GM12878 (cell line): ENCODE data around the gene TGM5. TPM values are rescaled to one million over a fixed set of nuclear protein-coding genes. Genes with fewer than 3 reads are reported as not detected.

Source experiments
- ATAC-seq: fragments of 200-7000 bp; cut with Tn5 transposase; 3 replicates; pipeline ENCODE4 v1.9.1; 2020; ENCODE audit warnings: mild to moderate bottlenecking, moderate library complexity
- BruUV-seq: library from RNA; stranded (reverse); fragments of 400-500 nt; replicated peaks from 2 replicates; lab custom pipeline; 2021; lab: Mats Ljungman, UMichigan
- CTCF ChIA-PET: fragments of 300-600 bp; sonication (Branson Sonifier 250); formaldehyde crosslinking; extraction: SDS; loops from one replicate; lab custom pipeline; 2021; ENCODE audit warnings: inconsistent platforms; lab: Yijun Ruan, JAX
- POLR2A ChIA-PET: fragments of 350-600 bp; formaldehyde crosslinking; extraction: SDS; loops from one replicate; lab custom pipeline; 2021; ENCODE audit warnings: inconsistent platforms; lab: Charles Lee
- RAD21 ChIA-PET: fragments of 300-600 bp; sonication (Branson Sonifier 250); formaldehyde crosslinking; loops from one replicate; lab custom pipeline; 2023; ENCODE audit warnings: antibody characterized with exemption; ENCODE audit not compliant: unreplicated experiment; lab: Charles Lee
- SMC1A ChIA-PET: fragments of 300-600 bp; sonication (Branson Sonifier 250); formaldehyde crosslinking; loops from one replicate; lab custom pipeline; 2023; ENCODE audit not compliant: unreplicated experiment, uncharacterized antibody; lab: Charles Lee
- DNase-seq: peaks from one replicate; pipeline ENCODE4 v3.0.0-alpha.2; 2011; ENCODE audit warnings: low read depth, low spot score
- FAIRE-seq: peaks from 3 replicates; lab custom pipeline; 2011; peaks lifted over from hg19 to GRCh38; lab: Jason Lieb, UNC
- H2AFZ ChIP-seq: 2 replicates; pipeline ENCODE4 v1.6.0; 2011; ENCODE audit warnings: low read depth, low read length, control low read depth; ENCODE audit not compliant: control insufficient read depth
- H3K27ac ChIP-seq: 2 replicates; pipeline ENCODE4 v1.5.1; 2011; ENCODE audit warnings: control low read depth; ENCODE audit not compliant: control insufficient read depth, insufficient read depth
- H3K27me3 ChIP-seq, 2 experiments: replicated peaks in 1 of 2; 2 replicates each; pipeline versions ENCODE4 v1.6.0 to v1.6.1; 2011; ENCODE audit warnings: low read length in 1 of 2; ENCODE audit not compliant: control insufficient read depth in 2 of 2, insufficient read depth in 2 of 2
- H3K36me3 ChIP-seq, 2 experiments: 2 replicates each; pipeline ENCODE4 v1.5.1; 2011; ENCODE audit warnings: low read length in 1 of 2; ENCODE audit not compliant: control insufficient read depth in 2 of 2, insufficient read depth in 2 of 2
- H3K4me1 ChIP-seq: 2 replicates; pipeline ENCODE4 v1.6.1; 2011; ENCODE audit warnings: mild to moderate bottlenecking, low read length, moderate library complexity, mixed read lengths; ENCODE audit not compliant: control insufficient read depth, insufficient read depth
- H3K4me2 ChIP-seq: 2 replicates; pipeline ENCODE4 v1.6.0; 2011; ENCODE audit warnings: control low read depth; ENCODE audit not compliant: control insufficient read depth, insufficient read depth
- H3K4me3 ChIP-seq: fragments of 200-600 bp; sonication (generic); 2 replicates; pipeline ENCODE4 v1.5.1; 2016
- H3K79me2 ChIP-seq: 2 replicates; pipeline ENCODE4 v1.6.0; 2011; ENCODE audit warnings: low read length; ENCODE audit not compliant: control insufficient read depth, insufficient read depth
- H3K9ac ChIP-seq: 2 replicates; pipeline ENCODE4 v1.8.0; 2011; ENCODE audit warnings: low read length, control low read depth, mixed read lengths; ENCODE audit not compliant: control insufficient read depth, insufficient read depth
- H3K9me3 ChIP-seq: replicated peaks from 3 replicates; pipeline ENCODE4 v1.5.1; 2011; ENCODE audit warnings: mild to moderate bottlenecking, low read length; ENCODE audit not compliant: control insufficient read depth, insufficient read depth
- H4K20me1 ChIP-seq: 2 replicates; pipeline ENCODE4 v1.6.0; 2011; ENCODE audit not compliant: control insufficient read depth, insufficient read depth
- ASH2L ChIP-seq: fragments of 300-600, 200-600 bp; sonication (generic); IDR thresholded peaks from 2 replicates; pipeline ENCODE4 v1.6.1; 2017; ENCODE audit warnings: low read depth, mild to moderate bottlenecking, borderline replicate concordance
- ATF3 ChIP-seq: IDR thresholded peaks from 2 replicates; pipeline ENCODE4 v1.6.1; 2011; ENCODE audit warnings: low read depth, mild to moderate bottlenecking, low read length, moderate library complexity, borderline replicate concordance; ENCODE audit errors: extremely low read depth
- CHD1 ChIP-seq: IDR thresholded peaks from 2 replicates; pipeline ENCODE4 v1.6.1; 2012; ENCODE audit warnings: low read depth, low read length, improper control_type of control experiment
- DPF2 ChIP-seq: fragments of 450-650 bp; IDR thresholded peaks from 2 replicates; pipeline ENCODE4 v1.6.1; 2017; ENCODE audit warnings: mild to moderate bottlenecking
- JUNB ChIP-seq: IDR thresholded peaks from 2 replicates; pipeline ENCODE4 v1.6.1; 2016; ENCODE audit warnings: antibody characterized with exemption, mild to moderate bottlenecking
- NFYA ChIP-seq: IDR thresholded peaks from 2 replicates; pipeline ENCODE4 v1.6.1; 2011; ENCODE audit warnings: low read depth, mild to moderate bottlenecking, low read length, improper control_type of control experiment, borderline replicate concordance
- PML ChIP-seq: IDR thresholded peaks from 2 replicates; pipeline ENCODE4 v1.6.1; 2012; ENCODE audit warnings: low read length, inconsistent platforms
- POLR2A ChIP-seq: IDR thresholded peaks from 2 replicates; pipeline ENCODE4 v1.6.1; 2011; ENCODE audit warnings: low read depth, mild to moderate bottlenecking, low read length
- SMAD1 ChIP-seq: fragments of 450-650 bp; IDR thresholded peaks from 2 replicates; pipeline ENCODE4 v1.6.1; 2018; ENCODE audit warnings: mild to moderate bottlenecking, low read depth; ENCODE audit not compliant: partially characterized antibody
- TBL1XR1 ChIP-seq: IDR thresholded peaks from 2 replicates; pipeline ENCODE4 v1.6.1; 2012; ENCODE audit warnings: low read depth, low read length, improper control_type of control experiment
- WGBS: methylation state at CpG from one replicate; pipeline ENCODE4 v1.1.6; 2016; ENCODE audit warnings: low lambda C conversion rate; ENCODE audit not compliant: insufficient replicate concordance, insufficient coverage; ENCODE audit errors: missing lambda C conversion rate; 5-methylcytosine and 5-hydroxymethylcytosine counted together
- in situ Hi-C: fragments of 300-500 bp; cut with MboI; formaldehyde crosslinking; loops from 9 replicates; pipeline ENCODE4 v1.14.3; 2018; ENCODE audit warnings: mixed read lengths
- intact Hi-C: fragments of 100-400 bp; cut with micrococcal nuclease; formaldehyde crosslinking; loops from one replicate; pipeline ENCODE4 v1.14.2; 2022; ENCODE audit not compliant: unreplicated experiment
- polyA plus RNA-seq, 11 experiments: library from polyadenylated mRNA; depleted of rRNA in 4 of 11; unstranded in 6 of 11; stranded (reverse) in 5 of 11; fragments of >200 nt; fragmentation: Nextera tagmentation in 4 of 11; fragmentation: Illumina TruSeq in 1 of 11; extraction: Ambion mirVana in 4 of 11; extraction: Trizol in 1 of 11; gene quantifications; 1 replicate in 1 of 11; 2 replicates in 10 of 11; pipeline versions ENCODE4 v1.2.1 to v1.2.3, GENCODE V29; 2011 to 2016; ENCODE audit warnings: inconsistent platforms in 2 of 11, missing spikeins in 2 of 11, low read depth in 1 of 11
- total RNA-seq, 4 experiments: library from RNA; depleted of rRNA in 3 of 4; stranded (reverse); fragments of >200 nt in 3 of 4; fragmentation: Illumina TruSeq in 1 of 4; extraction: Trizol in 1 of 4; gene quantifications; 2 replicates each; pipeline versions ENCODE4 v1.2.1 to v1.2.3, GENCODE V29; 2013 to 2021
- TF ChIP-seq, protein P1 (sequence below): fragments of 450-650 bp; IDR thresholded peaks from 2 replicates; pipeline ENCODE4 v1.6.1; 2016; ENCODE audit warnings: mild to moderate bottlenecking, moderate library complexity, borderline replicate concordance
- TF ChIP-seq, protein P2 (sequence below): fragments of 450-650 bp; IDR thresholded peaks from 2 replicates; pipeline ENCODE4 v1.6.1; 2017; ENCODE audit warnings: borderline replicate concordance

Gene TGM5
- total and polyA plus RNA-seq, 10 of the 15 experiments (the other 5 are each of a cell fraction or from before 2014, with no cell fraction given), result 4.4 to 27.1 (median 5.6) TPM

DNA sequence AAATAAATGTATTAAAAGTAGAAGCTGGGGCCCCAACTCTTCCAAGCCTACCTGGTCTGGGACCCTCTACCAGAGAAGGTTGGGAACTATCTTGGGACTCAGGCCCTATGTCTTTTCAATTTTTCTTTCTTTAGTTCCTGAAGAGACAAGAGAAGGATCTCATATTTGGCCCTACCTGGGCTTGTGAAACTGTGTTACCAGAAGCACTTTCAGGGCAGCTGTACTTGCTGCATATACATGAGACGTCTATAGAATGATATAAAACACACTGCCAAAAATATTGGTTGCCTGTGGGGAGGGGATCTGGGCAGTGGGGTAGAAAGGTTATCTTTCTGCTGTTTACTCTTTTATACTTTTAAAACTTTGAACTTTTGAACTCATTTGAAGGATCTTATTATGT lies 45.3 kb downstream of the TGM5 start:
- no peaks in the 10 kb centered on the region for H3K79me2 ChIP-seq
- H2AFZ ChIP-seq, result no peak overlapping the region
- FAIRE-seq (no peak), ATAC-seq (no peak), DNase-seq (no peak)
- in situ Hi-C loops (no loop called here), intact Hi-C loops (no loop called here)
- BruUV-seq, result no TSS peak
- H3K4me1 ChIP-seq, result no peaks in the 10 kb centered on the region
- RAD21 ChIA-PET, result interaction anchor here (1.7 kb wide), 1 partner anchor 64 kb away, joined by 6 read pairs; no protein-coding TSS in a partner anchor
- 21% methylated on average over 1 of the region's 1 CpG for WGBS
- H4K20me1 ChIP-seq, result no peaks in the 10 kb centered on the region
- CTCF ChIA-PET, result interaction anchor here (12.6 to 13.4 kb wide), 2 partner anchors 47 to 63 kb away, joined by 458 to 518 read pairs; partner anchors contain the start of gene TGM5
- H3K9ac ChIP-seq, result no peak overlapping the region
- H3K4me3 ChIP-seq, result no peak overlapping the region
- no peak for TF ChIP-seq JUNB
- no peak for TF ChIP-seq DPF2
- no peak for TF ChIP-seq ASH2L
- TF ChIP-seq ATF3, result no peak
- no peaks in the 10 kb centered on the region for H3K27me3 ChIP-seq
- SMC1A ChIA-PET, result interaction anchor here (2.5 to 12.9 kb wide), 2 partner anchors 46 to 65 kb away, joined by 20 to 311 read pairs; partner anchors contain the start of gene TGM5
- H3K4me2 ChIP-seq, result no peak overlapping the region
- H3K9me3 ChIP-seq, result no peaks in the 10 kb centered on the region; the same call in 2 of the 3 replicates
- no peak overlapping the region for H3K27ac ChIP-seq
- POLR2A ChIA-PET, result interaction anchor here (0.7 kb wide), 2 partner anchors 49 to 229 kb away, joined by 3 read pairs; no protein-coding TSS in a partner anchor
- no peaks in the 10 kb centered on the region for H3K36me3 ChIP-seq

DNA sequence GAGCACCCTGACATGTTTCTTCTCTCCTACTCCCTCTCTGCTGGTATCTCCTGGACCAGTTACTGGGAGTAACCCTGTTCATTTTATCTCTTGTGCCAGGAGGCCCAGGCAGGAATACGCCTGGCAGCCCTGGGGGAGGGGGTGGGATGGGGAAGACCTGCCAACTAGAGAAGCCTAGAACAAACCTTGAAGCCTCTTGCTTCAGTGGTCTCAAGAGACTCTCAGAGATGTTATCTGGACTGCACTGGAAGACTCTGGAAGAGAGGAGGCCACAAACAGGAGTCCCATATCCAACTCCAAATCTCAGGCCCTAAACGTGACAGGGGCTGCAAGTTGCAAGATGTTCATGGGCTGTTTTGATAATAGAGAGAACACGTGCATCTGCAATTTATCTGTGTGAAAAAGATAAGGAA lies 45.7 kb downstream of the TGM5 start, which contains the start of gene EPB42:
TSS of gene EPB42 (minus strand) at position 28 of the 413 bp plus-strand sequence. CDS start 193 bp downstream, outside the sequence.
- POLR2A ChIA-PET, result no interaction called here
- in situ Hi-C loops (no loop called here), intact Hi-C loops (no loop called here)
- CTCF ChIA-PET, result interaction anchor here (2.4 to 13.4 kb wide), 3 partner anchors 48 to 64 kb away, joined by 7 to 518 read pairs (median 458); partner anchors contain the start of gene TGM5
- WGBS, result 6% methylated on average over 3 of the region's 3 CpGs
- H2AFZ ChIP-seq, result no peak within 1 kb of the TSS
- RAD21 ChIA-PET, result interaction anchor here (1.1 to 1.7 kb wide), 2 partner anchors 64 to 65 kb away, joined by 3 to 6 read pairs; no protein-coding TSS in a partner anchor
- H3K4me2 ChIP-seq, result no peak within 1 kb of the TSS
- SMC1A ChIA-PET, result interaction anchor here (2.5 kb wide), 1 partner anchor 65 kb away, joined by 20 read pairs; no protein-coding TSS in a partner anchor
- H3K4me1 ChIP-seq, result no peaks in the 10 kb centered on the region
- DNase-seq, result no peak
- FAIRE-seq, result no peak
- H3K9ac ChIP-seq, result no peak within 1 kb of the TSS
- no peak within 1 kb of the TSS for H3K27ac ChIP-seq
- H3K27me3 ChIP-seq, result no peaks in the 10 kb centered on the region
- H3K79me2 ChIP-seq, result no peaks in the 10 kb centered on the region
- H4K20me1 ChIP-seq, result no peaks in the 10 kb centered on the region
- no peaks in the 10 kb centered on the region; the same call in 2 of the 3 replicates for H3K9me3 ChIP-seq
- no TSS peak for BruUV-seq
- H3K4me3 ChIP-seq, result no peak within 1 kb of the TSS
- H3K36me3 ChIP-seq, result no peaks in the 10 kb centered on the region
- ATAC-seq, result no peak
- TF ChIP-seq, protein P1, sequence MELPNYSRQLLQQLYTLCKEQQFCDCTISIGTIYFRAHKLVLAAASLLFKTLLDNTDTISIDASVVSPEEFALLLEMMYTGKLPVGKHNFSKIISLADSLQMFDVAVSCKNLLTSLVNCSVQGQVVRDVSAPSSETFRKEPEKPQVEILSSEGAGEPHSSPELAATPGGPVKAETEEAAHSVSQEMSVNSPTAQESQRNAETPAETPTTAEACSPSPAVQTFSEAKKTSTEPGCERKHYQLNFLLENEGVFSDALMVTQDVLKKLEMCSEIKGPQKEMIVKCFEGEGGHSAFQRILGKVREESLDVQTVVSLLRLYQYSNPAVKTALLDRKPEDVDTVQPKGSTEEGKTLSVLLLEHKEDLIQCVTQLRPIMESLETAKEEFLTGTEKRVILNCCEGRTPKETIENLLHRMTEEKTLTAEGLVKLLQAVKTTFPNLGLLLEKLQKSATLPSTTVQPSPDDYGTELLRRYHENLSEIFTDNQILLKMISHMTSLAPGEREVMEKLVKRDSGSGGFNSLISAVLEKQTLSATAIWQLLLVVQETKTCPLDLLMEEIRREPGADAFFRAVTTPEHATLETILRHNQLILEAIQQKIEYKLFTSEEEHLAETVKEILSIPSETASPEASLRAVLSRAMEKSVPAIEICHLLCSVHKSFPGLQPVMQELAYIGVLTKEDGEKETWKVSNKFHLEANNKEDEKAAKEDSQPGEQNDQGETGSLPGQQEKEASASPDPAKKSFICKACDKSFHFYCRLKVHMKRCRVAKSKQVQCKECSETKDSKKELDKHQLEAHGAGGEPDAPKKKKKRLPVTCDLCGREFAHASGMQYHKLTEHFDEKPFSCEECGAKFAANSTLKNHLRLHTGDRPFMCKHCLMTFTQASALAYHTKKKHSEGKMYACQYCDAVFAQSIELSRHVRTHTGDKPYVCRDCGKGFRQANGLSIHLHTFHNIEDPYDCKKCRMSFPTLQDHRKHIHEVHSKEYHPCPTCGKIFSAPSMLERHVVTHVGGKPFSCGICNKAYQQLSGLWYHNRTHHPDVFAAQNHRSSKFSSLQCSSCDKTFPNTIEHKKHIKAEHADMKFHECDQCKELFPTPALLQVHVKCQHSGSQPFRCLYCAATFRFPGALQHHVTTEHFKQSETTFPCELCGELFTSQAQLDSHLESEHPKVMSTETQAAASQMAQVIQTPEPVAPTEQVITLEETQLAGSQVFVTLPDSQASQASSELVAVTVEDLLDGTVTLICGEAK, result no peak
- no peak for TF ChIP-seq NFYA
- TF ChIP-seq, protein P2, sequence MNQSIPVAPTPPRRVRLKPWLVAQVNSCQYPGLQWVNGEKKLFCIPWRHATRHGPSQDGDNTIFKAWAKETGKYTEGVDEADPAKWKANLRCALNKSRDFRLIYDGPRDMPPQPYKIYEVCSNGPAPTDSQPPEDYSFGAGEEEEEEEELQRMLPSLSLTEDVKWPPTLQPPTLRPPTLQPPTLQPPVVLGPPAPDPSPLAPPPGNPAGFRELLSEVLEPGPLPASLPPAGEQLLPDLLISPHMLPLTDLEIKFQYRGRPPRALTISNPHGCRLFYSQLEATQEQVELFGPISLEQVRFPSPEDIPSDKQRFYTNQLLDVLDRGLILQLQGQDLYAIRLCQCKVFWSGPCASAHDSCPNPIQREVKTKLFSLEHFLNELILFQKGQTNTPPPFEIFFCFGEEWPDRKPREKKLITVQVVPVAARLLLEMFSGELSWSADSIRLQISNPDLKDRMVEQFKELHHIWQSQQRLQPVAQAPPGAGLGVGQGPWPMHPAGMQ, result no peak
- no peak for TF ChIP-seq CHD1
- no peak for TF ChIP-seq POLR2A
- no peak for TF ChIP-seq PML
- TF ChIP-seq SMAD1, result no peak
- TF ChIP-seq TBL1XR1, result no peak
